CD4-positive, alpha-beta T cell treated with Interferon alpha-2 for 1 hour (primary cell): Measurements from ENCODE around the gene HCFC2.

Experiments used
- DNase-seq, 2 donors: peaks; one replicate each; pipeline ENCODE4 v3.0.0-alpha.2; 2020 to 2022

HCFC2 gene

DNA sequence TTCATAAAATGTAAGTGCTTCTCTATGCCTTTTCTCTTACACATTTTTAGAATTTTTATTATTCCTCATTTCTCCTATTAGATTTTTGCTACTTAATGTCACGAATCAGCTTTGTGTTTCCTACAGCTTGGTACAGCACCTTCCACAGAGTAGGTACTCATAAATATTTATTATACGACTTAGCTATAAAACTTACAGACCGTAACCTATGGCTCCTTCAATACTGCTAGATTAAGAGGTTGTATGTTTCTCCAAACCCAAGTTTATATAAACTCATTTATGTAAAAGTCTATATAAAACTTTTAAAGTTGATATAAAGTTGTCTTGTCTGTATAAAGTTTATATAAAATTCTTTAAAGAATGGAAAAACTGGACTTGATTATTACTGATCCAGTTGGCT lies 62.2 kb downstream of the HCFC2 start:
- no peak for DNase-seq

DNA sequence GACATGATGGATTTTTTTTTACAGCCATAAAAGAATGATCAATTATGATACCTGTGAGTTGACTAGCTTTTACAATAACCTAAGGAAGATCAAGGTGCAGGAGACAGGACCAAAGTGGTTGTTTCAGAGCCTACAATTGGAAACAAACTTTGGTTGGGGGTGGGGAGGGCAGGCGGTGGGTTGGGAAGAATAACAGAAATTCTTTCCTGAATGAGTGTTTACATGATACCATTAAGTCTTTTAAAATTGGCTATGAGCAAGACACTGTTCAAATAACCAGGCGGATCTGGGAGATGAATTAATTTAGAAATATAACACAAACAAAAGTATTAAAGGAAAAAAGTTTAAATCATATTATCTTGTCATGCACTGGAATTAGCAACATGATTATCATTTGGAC lies 66.4 kb downstream of the HCFC2 start:
- no peak for DNase-seq

DNA sequence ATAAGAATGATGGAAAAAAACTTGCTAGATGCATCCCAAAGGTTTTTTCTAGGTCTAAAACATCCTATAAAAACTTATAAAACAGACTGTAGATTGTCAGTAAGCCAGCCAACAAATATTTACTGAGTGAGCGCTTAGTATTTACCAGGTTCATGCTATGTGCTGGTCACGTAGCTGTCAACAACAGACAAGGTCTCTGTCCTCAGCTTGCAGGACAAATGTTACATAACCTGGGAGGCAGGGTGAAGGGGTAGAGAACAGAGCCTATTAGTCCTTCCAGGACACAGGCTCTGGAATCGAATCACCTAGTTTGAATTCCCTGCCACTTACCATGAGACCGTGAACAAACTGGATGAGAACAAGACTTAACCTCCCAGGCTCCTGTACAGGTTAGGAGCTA lies 67.3 kb downstream of the HCFC2 start:
- DNase-seq: no peak

DNA sequence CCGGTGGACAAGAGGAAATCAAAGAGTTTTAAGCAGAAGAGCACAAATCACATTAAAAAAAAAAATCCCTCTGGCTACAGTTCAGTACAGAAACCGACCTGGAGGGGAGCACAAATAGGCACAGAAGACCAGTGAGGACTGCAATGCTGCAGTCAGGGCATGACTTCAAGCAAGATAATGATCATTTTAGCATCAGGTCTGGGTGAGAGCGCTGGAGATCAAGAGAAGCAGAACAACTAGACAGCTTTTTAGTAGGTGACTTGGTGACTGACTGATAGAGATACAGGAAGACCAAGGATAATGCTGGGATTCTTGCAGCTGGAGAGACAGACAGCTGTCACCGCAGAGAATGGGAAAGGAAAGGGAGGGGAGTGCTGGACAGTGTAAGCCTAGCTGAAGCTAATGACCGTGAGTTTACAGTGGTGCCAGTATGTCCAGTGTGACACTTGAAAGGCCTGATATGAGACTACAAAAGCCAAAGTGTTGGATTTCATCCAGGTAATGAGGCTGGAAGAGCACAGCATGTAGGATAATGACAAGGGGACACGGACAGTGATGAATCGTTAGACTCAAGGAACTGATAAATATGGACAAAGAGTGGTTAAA lies 68.1 kb downstream of the HCFC2 start:
- DNase-seq: no peak

DNA sequence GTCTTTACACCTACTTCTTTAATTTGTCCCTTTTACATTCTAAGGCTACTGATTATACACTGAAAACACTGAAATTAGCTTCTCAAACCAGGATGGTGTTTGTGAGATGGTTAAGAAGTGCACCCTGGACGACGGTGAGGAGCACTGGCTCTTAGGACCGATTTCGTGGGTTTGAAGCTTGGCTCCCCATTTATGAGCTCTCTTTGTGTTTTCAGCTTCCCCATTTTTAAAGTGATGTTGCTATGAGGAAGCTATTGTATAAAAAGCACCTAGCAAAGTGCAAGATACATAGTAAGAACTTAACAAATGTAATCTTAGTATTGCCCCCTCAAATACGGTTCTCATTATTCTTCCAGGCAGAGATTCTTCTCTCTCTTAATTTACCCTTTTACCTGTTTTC lies 69.0 kb downstream of the HCFC2 start:
- DNase-seq: no peak

DNA sequence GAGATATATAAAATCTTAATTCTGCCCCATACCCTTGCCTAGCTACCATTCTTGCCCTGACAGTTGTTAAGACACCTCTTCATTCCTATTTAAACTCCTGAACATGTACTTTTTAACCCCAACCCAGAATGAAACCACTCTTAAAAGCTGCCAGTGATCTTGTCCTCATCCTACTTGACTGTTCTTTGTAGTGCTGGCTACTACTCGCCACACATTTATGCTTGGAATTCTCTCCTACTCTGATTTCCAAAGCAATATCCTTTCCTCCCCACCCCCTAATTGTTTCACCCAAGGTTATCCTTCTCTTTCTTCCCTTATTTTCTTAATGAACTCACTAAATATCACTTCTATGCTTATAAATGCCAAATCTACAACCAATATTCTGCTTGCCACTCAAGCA lies 69.5 kb downstream of the HCFC2 start:
- no peak for DNase-seq

DNA sequence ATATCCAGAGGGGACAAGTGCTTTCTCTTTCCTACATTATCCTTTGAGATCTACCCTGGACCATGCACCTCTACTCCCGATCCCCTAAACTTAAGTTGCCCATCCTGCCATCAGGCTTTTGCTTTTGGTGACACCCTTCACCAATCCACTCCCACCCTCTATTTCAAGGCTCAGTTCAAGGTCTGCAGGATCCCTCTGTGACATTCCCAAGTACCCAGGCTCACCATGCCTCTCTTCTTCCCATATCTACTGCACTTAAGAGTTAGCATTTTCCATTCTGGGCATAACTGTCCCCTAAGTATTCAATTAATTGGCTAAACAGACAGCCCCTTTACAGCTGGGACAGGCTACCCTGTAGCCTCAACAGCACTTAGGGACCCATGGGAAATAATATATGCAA lies 70.6 kb downstream of the HCFC2 start:
- no peak for DNase-seq

DNA sequence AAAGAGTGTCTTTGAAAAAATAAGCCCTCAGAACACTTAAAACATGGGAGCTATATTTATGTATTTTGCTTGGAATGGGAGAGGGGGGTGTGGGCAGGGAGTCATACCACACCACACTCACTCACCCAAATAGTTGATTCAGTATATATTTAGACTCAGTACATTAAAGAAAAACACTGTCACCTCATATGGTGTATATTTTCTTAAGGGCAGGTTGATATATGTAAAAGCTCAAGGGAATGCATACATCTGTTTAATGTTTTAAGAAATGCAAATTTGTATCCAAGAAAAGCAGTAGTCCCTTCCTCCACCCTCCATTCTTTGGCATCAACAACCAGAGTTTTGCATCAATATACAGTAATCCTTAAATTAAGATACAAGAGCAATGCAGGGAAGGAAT lies 72.2 kb downstream of the HCFC2 start:
- DNase-seq: no peak

DNA sequence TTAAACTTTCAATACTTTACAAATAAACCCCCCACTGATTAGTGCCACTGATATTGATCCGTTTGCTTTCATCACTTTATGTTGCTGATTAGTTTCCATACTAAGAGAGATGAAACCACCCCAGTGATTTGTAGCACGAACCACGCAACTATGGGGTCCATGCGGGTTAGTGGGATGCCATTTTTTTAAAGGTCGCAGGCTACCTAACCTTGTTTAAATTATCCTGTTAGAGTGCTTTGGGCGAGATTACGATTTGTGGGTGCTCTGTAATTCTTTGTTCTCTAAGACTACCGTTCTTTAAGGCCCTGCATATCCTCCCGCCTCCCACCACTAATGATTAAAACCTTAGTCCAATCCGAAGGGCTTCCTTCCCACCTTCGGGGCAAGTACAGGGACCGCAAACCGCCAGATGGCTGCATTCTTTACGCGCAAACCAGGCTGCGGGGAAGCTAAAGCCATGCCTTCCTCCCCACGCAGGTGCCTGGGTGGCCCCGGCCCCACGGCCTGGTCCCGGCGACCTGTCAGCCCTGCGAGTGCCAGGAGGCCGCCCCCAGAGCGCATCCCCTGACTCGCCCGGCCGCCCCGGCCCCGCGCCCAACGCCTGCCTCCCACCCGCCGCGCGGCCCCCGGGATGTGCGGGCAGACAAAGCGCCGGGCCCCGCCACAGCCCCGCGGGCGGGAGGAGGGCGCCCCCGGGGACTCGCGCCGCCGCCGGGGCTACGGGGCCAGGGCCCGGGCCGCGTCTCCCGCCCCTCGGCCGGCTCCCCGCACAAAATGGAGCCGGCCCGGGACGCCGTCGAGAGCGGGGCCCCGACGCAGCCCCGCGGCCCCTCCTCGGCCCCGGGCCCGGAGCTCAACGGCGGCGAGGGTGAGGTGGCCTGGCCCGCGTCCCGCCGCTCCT lies 72.9 kb downstream of the HCFC2 start:
- DNase-seq: peak; percentile 33 to 55

DNA sequence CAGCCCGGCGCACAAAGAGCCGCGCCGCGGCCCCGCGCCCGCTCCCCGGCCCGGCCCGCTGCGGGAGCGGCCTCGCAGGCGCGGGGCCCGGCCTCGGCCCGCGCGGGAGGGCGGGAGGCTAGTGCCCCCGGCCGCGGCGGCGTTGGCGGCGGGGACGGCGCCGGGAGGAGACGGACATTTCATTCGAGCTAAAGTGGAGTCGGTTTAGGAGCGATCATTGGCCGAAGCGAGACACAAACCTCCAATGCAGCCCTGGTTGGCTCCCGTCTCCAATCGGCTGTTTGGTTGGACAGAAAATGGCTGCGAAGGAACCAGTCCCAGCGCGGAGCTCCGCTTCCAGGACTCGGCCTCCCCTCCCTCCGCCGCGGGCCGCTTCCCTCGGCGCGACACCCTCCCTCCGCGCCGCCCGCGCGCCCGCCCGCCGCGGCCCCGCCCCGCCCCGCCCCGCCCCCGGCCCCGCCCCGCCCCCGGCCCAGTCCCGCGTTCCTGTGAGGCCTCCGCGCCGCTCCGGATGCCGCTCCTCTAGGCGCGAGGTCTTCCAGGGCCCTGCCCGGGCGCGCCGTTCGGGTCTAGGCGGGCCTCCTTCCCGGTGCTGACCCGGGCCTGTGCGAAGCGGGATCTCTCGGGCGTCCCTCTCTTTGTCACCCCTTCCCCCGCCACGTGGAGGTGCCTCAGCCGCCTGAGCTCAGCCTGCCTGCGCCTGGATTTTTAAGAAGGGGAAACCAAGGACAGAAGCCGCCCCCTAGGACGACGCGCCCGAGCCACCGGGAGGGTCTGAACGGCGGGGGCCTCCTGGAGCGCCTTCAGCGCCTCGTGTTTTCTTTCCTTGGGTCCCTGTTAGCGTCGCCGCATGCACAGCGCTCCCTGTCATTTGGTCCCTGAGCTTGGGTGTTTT lies 73.8 kb downstream of the HCFC2 start, which contains the start of gene NFYB:
Gene NFYB, minus strand, starts transcription at position 309 of the 895 bp plus-strand sequence. CDS start 2,757 bp downstream, outside the sequence.
- DNase-seq: peak; percentile 94 to 96

DNA sequence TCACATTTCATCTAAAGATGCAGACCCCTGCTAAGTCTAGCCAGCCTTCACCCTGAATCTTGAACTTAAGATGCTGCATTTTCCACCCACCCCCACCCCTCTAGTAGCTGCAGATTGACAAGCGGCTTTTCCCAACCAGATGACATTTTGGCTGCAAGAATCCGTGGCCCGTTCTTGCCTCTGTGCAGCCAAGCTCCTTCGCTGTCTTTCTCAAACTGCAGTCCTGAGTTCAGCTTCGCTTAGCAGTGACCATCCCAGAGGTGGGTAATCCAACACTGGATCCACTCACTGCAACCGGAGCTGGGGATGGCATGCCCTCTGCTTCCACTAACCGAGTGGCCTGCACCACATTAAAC lies 74.4 kb downstream of the HCFC2 start:
- no peak for DNase-seq

DNA sequence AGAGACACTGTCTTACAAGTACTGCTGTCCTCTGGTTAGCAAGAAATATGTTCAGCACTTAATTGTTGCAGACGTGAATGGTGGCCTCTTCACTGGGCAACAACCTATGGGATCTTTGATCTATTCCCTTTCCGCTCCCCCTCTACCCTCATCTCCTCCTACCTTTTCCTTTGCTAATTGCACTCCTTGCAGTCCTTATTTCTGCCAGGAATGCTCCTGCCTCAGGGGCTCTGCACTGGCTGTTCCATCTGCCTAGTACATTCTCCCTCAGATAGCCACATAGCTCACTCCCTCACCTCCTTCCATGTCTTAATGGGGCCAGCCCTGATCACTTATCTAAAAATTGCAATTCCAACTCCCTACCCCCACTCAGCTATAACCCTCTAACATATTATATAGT lies 78.2 kb downstream of the HCFC2 start:
- DNase-seq: no peak

DNA sequence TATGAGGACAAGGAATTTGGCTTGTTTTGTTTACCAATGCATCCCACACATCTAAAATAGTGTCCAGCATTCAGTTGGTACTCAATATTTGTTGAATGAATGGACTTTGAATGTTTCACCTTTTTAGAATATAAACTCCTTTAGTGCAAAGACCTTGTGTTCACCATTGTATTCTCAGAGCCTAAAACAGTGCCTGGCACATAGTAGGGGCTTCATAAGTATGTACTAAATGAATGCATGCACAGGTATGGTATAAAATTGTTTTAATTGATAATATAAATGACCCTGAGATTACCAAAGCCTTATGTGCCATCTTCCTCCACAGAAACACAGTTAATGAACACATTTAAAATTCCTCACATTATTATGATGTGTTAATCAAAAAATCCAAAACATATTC lies 78.7 kb downstream of the HCFC2 start:
- no peak for DNase-seq

DNA sequence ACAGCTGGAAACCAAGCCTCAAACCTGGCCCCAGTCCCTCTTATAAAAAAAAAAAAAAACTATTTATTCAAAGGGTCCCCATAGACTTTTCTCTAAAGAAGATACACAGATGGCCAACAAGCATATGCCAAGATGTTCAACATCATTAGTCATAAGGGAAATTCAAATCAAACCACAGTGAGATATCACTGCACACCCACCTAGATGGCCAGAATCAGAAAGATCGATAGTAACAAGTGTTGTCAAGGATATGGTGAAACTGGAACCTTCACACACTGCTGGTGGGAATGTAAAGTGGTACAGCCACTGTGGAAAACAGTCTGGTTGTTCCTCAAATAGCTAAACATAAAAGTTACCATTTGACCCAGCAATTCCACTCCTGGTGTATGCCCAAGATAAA lies 79.6 kb downstream of the HCFC2 start:
- no peak for DNase-seq

DNA sequence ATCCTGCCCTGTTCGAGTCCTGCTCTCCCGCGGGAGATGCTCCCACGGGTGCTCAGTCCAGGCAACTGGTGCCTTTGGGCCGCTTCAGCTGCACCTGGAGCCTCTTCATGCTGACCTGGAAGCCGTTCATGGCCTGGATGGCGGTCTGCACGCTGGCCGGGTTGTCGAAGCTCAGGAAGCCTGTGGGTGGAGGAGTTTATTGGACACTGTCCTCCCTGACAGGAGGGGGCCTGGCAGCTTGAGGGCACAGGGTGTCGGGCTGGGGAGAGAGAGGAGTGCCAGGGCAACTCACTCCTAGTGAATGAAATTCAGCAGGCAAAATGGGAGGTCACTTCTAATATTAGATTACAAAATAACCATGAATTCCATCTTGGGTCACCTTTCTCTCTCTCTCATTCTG lies 83.0 kb downstream of the HCFC2 start:
- DNase-seq: no peak

DNA sequence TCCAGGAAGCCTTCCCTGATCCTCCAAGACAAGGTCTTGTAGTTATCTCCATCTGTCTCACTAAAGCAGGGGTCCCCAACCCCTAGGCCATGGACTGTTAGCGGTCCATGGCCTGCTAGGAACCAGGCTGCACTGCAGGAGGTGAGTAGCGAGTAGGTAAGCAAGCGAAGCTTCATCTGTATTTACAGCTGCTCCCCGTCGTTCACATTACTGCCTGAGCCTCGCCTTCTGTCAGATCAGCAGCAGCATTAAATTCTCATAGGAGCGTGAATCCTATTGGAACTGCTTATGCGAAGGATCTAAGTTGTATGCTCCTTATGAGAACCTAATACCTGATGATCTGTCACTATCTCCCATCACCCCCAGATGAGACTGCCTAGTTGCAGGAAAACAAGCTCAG lies 86.1 kb downstream of the HCFC2 start:
- DNase-seq: no peak

DNA sequence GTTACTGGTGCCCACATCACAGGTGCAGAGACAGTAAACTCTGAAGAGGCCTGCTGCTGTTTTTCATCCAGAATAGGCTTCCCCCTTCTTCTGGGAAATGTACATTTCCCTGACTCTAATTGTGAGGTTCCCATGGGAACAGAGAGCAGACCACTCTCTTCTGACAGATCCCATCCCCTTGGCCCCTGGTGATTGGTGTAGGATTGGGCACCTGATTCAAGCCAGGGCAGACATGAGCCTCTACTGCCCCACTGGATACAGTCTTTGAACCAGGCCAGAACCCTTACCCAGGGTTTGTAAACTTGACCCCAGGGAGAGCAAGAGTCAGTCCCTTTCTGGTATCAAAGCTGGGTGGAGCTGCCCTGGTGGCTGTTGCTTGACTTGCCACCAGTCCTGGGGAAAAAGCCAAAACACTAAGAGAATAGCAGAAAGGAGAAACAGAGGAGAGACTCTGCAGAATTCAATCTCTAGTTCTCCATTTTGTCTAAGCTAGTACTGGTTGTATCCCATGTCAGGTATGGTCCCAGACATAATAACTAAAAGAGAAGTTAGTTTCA lies 88.4 kb downstream of the HCFC2 start:
- DNase-seq: no peak

DNA sequence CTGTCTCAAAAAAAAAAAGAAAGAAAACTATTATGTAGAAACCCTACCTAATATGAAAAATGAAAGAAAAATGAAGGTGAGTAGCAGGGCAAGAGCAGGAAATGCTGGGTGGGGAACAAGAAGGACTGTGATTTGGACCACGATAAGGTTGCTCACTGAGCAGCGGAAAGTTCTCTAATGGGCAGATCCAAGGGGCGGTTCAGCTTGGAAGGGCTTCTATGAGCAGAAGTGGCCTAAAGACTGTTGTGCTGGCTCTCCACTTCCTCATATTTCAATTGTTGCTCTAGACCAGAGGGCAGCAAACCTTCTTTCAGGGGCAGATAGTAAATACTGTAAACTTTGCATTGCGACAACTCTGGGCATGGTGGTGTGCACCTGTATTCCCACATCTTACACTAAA lies 90.0 kb downstream of the HCFC2 start:
- DNase-seq: peak in 1 of 2 donors; percentile 6

DNA sequence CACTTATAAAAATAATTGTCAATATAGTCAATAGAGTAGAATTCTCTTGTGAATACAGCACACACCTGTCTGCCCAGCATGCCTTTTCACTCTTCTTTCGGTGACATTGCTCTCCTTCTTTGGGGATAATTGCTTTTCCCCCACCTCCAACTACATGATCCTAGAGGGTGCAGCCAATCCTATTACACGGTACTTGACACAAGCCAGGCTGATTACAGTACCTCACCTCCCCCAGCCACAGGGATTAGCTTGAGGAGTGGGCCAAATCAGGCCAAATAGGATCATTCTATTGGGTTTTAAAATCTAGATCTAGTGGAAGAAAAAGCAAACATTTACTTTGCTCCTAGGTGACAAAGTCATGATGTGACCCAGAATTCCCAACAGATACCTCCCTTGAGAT lies 90.5 kb downstream of the HCFC2 start:
- DNase-seq: no peak
